Neural cell (in vitro differentiated cells): ENCODE results near the gene TBL1X.

Source experiments
- CTCF ChIP-seq: fragments of 450-650 bp; IDR thresholded peaks from 2 replicates; pipeline ENCODE4 v1.5.1; 2014; ENCODE audit warnings: antibody characterized with exemption, mild to moderate bottlenecking, moderate library complexity; ENCODE audit not compliant: poor library complexity, severe bottlenecking
- EP300 ChIP-seq: fragments of 450-650 bp; conservative IDR thresholded peaks from 2 replicates; pipeline ENCODE4 v1.6.1; 2014; ENCODE audit warnings: antibody characterized with exemption, mild to moderate bottlenecking, moderate library complexity; ENCODE audit not compliant: poor library complexity, severe bottlenecking
- EZH2 ChIP-seq: fragments of 200-600, 300-800 bp; shearing (Covaris generic), sonication (generic); IDR thresholded peaks from 2 replicates; pipeline ENCODE4 v1.6.1; 2014; ENCODE audit warnings: antibody characterized with exemption, low read length, borderline replicate concordance, mild to moderate bottlenecking; ENCODE audit not compliant: insufficient read depth, poor library complexity, severe bottlenecking
- POLR2AphosphoS5 ChIP-seq: IDR thresholded peaks from 2 replicates; pipeline ENCODE4 v1.6.1; 2012
- RAD21 ChIP-seq: fragments of 450-650 bp; conservative IDR thresholded peaks from 2 replicates; pipeline ENCODE4 v1.6.1; 2014; ENCODE audit warnings: antibody characterized with exemption, mild to moderate bottlenecking, moderate library complexity
- TAF1 ChIP-seq: IDR thresholded peaks from 2 replicates; pipeline ENCODE4 v1.6.1; 2012; ENCODE audit warnings: low read depth

DNA sequence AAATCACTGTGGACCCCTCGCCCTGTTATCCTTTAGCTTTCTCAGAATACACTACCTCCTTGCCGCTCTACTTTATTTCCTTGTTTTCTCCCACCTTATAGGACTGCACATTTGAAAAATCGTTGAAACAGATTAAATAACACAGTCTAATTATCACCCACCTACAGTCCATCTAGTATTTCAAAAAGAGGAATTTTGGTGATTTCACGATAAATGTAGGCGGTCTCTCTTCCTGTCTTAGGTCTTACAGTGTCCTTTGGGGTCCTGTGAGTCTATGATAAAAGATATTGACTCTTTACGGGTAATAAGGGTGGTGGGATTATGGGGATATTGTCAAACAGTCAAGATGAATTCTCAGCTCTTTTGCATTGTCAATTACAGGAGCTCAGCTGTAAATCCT is 2.4 kb upstream of the TBL1X start:
- TF ChIP-seq EZH2: no peak
- no peak for TF ChIP-seq POLR2AphosphoS5
- no peak for TF ChIP-seq CTCF
- TF ChIP-seq EP300: no peak
- TF ChIP-seq RAD21: no peak
- no peak for TF ChIP-seq TAF1
